Stimulated activated CD8-positive, alpha-beta memory T cell treated with anti-CD3 and anti-CD28 coated beads, Interleukin-7, amount 100 ng/mL, for 24 hours (primary cell): ENCODE data around the gene ETF1.
"Not testable (repeated sequence)": the region's sequence is repeated elsewhere in the genome, so short reads cannot be mapped to it uniquely, and the experiment has no call there.

Experiments used
- DNase-seq: peaks from one replicate; pipeline ENCODE4 v3.0.0-alpha.2; 2020; ENCODE audit warnings: low read depth

The ETF1 gene

GRCh38 chr5:138490648-138491283 lies 52.3 kb downstream of the ETF1 start:
- DNase-seq = no peak

- no peak for DNase-seq
Observed at GRCh38 chr5:138489683-138490061, 53.4 kb downstream of the ETF1 start.

- no peak for DNase-seq
Observed at GRCh38 chr5:138488481-138488945, 54.5 kb downstream of the ETF1 start.

GRCh38 chr5:138482638-138483037 lies 60.4 kb downstream of the ETF1 start:
- DNase-seq = no peak

- no peak for DNase-seq
Observed at GRCh38 chr5:138476918-138477317, 66.1 kb downstream of the ETF1 start.

GRCh38 chr5:138473151-138473550 lies 69.9 kb downstream of the ETF1 start:
- not testable (repeated sequence) for DNase-seq

GRCh38 chr5:138472353-138472752 lies 70.7 kb downstream of the ETF1 start:
- no peak for DNase-seq

GRCh38 chr5:138471052-138471361 lies 72.0 kb downstream of the ETF1 start:
- no peak for DNase-seq

- DNase-seq = no peak
Observed at GRCh38 chr5:138470322-138471051, 72.5 kb downstream of the ETF1 start.

GRCh38 chr5:138469540-138470321 lies 73.3 kb downstream of the ETF1 start:
- no peak for DNase-seq

- no peak for DNase-seq
Observed at GRCh38 chr5:138468966-138469539, 74.0 kb downstream of the ETF1 start.

GRCh38 chr5:138468133-138468965 lies 74.7 kb downstream of the ETF1 start:
- no peak for DNase-seq

- no peak for DNase-seq
Observed at GRCh38 chr5:138467711-138468132, 75.3 kb downstream of the ETF1 start.

- no peak for DNase-seq
Observed at GRCh38 chr5:138466900-138467710, 75.9 kb downstream of the ETF1 start.

- no peak for DNase-seq
Observed at GRCh38 chr5:138466125-138466899, 76.7 kb downstream of the ETF1 start.

- DNase-seq = peak; percentile 89
Observed at GRCh38 chr5:138465261-138466124, 77.5 kb downstream of the ETF1 start, which contains the start of gene EGR1. EGR1 (plus strand) TSS chr5:138465479; CDS start chr5:138465762, 283 bp downstream.

- peak; percentile 91 for DNase-seq
Observed at GRCh38 chr5:138464388-138465260, 78.4 kb downstream of the ETF1 start.

GRCh38 chr5:138464008-138464387 lies 79.0 kb downstream of the ETF1 start:
- DNase-seq = peak; percentile 86
